K562 (cell line): ENCODE measurements around the gene LTBR. TPM values are rescaled to one million over a fixed set of nuclear protein-coding genes. Genes with fewer than 3 reads are reported as not detected.

Experiments
- ATF1 ChIP-seq, 2 experiments: fragments of 450-650 bp in 1 of 2; IDR thresholded peaks; 2 replicates each; pipeline ENCODE4 v1.6.1; 2016; ENCODE audit warnings: missing compliant biosample characterization in 1 of 2, missing genetic modification characterization in 1 of 2
- BRF1 ChIP-seq: IDR thresholded peaks from 3 replicates; pipeline ENCODE4 v1.6.1; 2011; ENCODE audit warnings: borderline replicate concordance, mild to moderate bottlenecking; ENCODE audit not compliant: insufficient read length; ENCODE audit errors: extremely low read depth
- CCNT2 ChIP-seq: IDR thresholded peaks from 2 replicates; pipeline ENCODE4 v1.6.1; 2011; ENCODE audit warnings: borderline replicate concordance, low read depth, mild to moderate bottlenecking, moderate library complexity, mixed read lengths, low read length; ENCODE audit not compliant: insufficient read length; ENCODE audit errors: extremely low read depth
- CTBP1 ChIP-seq: fragments of 450-650 bp; IDR thresholded peaks from 2 replicates; pipeline ENCODE4 v1.6.1; 2016; ENCODE audit warnings: borderline replicate concordance
- ELF2 ChIP-seq: fragments of 250-450 bp; sonication (Bioruptor Pico); IDR thresholded peaks from 2 replicates; pipeline ENCODE4 v1.5.0; 2021; ENCODE audit warnings: mild to moderate bottlenecking
- HDAC1 ChIP-seq, 2 experiments: fragments of 450-650 bp; IDR thresholded peaks; 2 replicates each; pipeline ENCODE4 v1.6.1; 2016 to 2017; ENCODE audit warnings: inconsistent platforms in 1 of 2, mild to moderate bottlenecking in 1 of 2, moderate library complexity in 1 of 2
- HMGN3 ChIP-seq: IDR thresholded peaks from 2 replicates; pipeline ENCODE4 v1.6.1; 2011; ENCODE audit warnings: borderline replicate concordance, low read depth, mild to moderate bottlenecking, mixed read lengths, low read length; ENCODE audit not compliant: insufficient read length; ENCODE audit errors: extremely low read depth
- KDM5B ChIP-seq: fragments of 200-600 bp; sonication (generic); IDR thresholded peaks from 2 replicates; pipeline ENCODE4 v1.6.1; 2012; ENCODE audit warnings: low read depth, mild to moderate bottlenecking, moderate library complexity, low read length, control low read depth, inconsistent platforms; ENCODE audit not compliant: insufficient replicate concordance
- MTA3 ChIP-seq: fragments of 450-650 bp; formaldehyde crosslinking; IDR thresholded peaks from 2 replicates; pipeline ENCODE4 v1.6.1; 2017; ENCODE audit warnings: mild to moderate bottlenecking, borderline replicate concordance
- NR2F6 ChIP-seq: fragments of 450-650 bp; formaldehyde crosslinking; IDR thresholded peaks from 2 replicates; pipeline ENCODE4 v1.4.0; 2020; ENCODE audit warnings: mild to moderate bottlenecking
- NRF1 ChIP-seq, 2 experiments: fragments of 450-650 bp; IDR thresholded peaks in 1 of 2; conservative IDR thresholded peaks in 1 of 2; 2 replicates each; pipeline ENCODE4 v1.6.1; 2014; ENCODE audit warnings: mild to moderate bottlenecking in 2 of 2
- PHF8 ChIP-seq: fragments of 200-600 bp; sonication (generic); IDR thresholded peaks from 2 replicates; pipeline ENCODE4 v1.6.1; 2012; ENCODE audit warnings: mixed run types, mild to moderate bottlenecking, inconsistent platforms, low read length, moderate library complexity, borderline replicate concordance
- PML ChIP-seq: IDR thresholded peaks from 2 replicates; pipeline ENCODE4 v1.6.1; 2012; ENCODE audit warnings: low read length, inconsistent platforms
- POLR2AphosphoS5 ChIP-seq: IDR thresholded peaks from 2 replicates; pipeline ENCODE4 v1.6.1; 2011; ENCODE audit warnings: mild to moderate bottlenecking, low read depth, low read length, moderate library complexity; ENCODE audit not compliant: control insufficient read depth, insufficient read depth
- PTTG1 ChIP-seq: fragments of 450-650 bp; IDR thresholded peaks from 2 replicates; pipeline ENCODE4 v1.6.1; 2016; ENCODE audit warnings: low read depth, mild to moderate bottlenecking, missing genetic modification characterization, missing compliant biosample characterization
- RFX5 ChIP-seq: IDR thresholded peaks from 2 replicates; pipeline ENCODE4 v1.6.1; 2011; ENCODE audit warnings: low read depth, mild to moderate bottlenecking, improper control_type of control experiment, low read length
- SMAD4 ChIP-seq: fragments of 250-450 bp; sonication (Bioruptor Pico); conservative IDR thresholded peaks from 2 replicates; pipeline ENCODE4 v1.8.0; 2021; ENCODE audit warnings: inconsistent platforms, mild to moderate bottlenecking, moderate library complexity
- TAF1 ChIP-seq: IDR thresholded peaks from 2 replicates; pipeline ENCODE4 v1.6.1; 2011; ENCODE audit warnings: mild to moderate bottlenecking, low read length, moderate library complexity; ENCODE audit not compliant: insufficient read depth, control insufficient read depth, severe bottlenecking; ENCODE audit errors: extremely low read depth
- ZFX ChIP-seq: sonication (generic); formaldehyde crosslinking; IDR thresholded peaks from 2 replicates; pipeline ENCODE4 v1.8.0; 2022; ENCODE audit warnings: mild to moderate bottlenecking, missing genetic modification reagents, moderate library complexity
- ZNF449 ChIP-seq: fragments of 250-450 bp; sonication (Bioruptor Pico); IDR thresholded peaks from 2 replicates; pipeline ENCODE4 v1.8.0; 2022; ENCODE audit warnings: moderate library complexity, mild to moderate bottlenecking, inconsistent platforms
- polyA plus RNA-seq, 8 experiments: library from polyadenylated mRNA; depleted of rRNA in 4 of 8; stranded (reverse) in 5 of 8; unstranded in 3 of 8; fragments of >200 nt; fragmentation: Nextera tagmentation in 2 of 8; fragmentation: Illumina TruSeq in 1 of 8; extraction: Ambion mirVana in 2 of 8; extraction: Trizol in 1 of 8; gene quantifications; 2 replicates each; pipeline versions ENCODE4 v1.2.1 to v1.2.3, GENCODE V29; 2011 to 2014; ENCODE audit warnings: inconsistent platforms in 1 of 8, missing spikeins in 1 of 8
- total RNA-seq, 7 experiments: library from RNA; depleted of rRNA in 6 of 7; stranded (reverse); fragments of >200 nt in 6 of 7; fragmentation: Illumina TruSeq in 2 of 7; extraction: Trizol in 2 of 7; gene quantifications; 2 replicates each; pipeline versions ENCODE4 v1.2.1 to v1.2.3, GENCODE V29; 2011 to 2021; ENCODE audit warnings: low replicate concordance in 1 of 7
- TF ChIP-seq, protein P1 (sequence below): fragments of 450-650 bp; formaldehyde crosslinking; IDR thresholded peaks from 2 replicates; pipeline ENCODE4 v1.4.0; 2020; ENCODE audit warnings: mild to moderate bottlenecking, moderate library complexity
- TF ChIP-seq, protein P2 (sequence below), 2 experiments: IDR thresholded peaks; 2 replicates each; pipeline ENCODE4 v1.6.1; 2011; ENCODE audit warnings: borderline replicate concordance in 1 of 2, control low read depth in 1 of 2, low read depth in 1 of 2, low read length in 1 of 2, mild to moderate bottlenecking in 1 of 2, mixed read lengths in 1 of 2, moderate library complexity in 1 of 2; ENCODE audit not compliant: insufficient read depth in 1 of 2, insufficient read length in 1 of 2, poor library complexity in 1 of 2, severe bottlenecking in 1 of 2; ENCODE audit errors: extremely low read depth in 1 of 2

Gene LTBR
- total and polyA plus RNA-seq, 9 of the 15 experiments (the other 6 are each of a cell fraction or from before 2014, with no cell fraction given) = 0.96 to 69.0 (median 35.3) TPM

GRCh38 chr12:6363330-6364043, 20.5 kb upstream of the LTBR start (continued):
- peak in 1 of 2 experiments; percentile 47; a peak in 1 of 4 replicates for TF ChIP-seq HDAC1 (IDR thresholded peaks at IDR 0.05)
- TF ChIP-seq POLR2AphosphoS5 = 0 out of 2 replicates have a peak, but pooled peaks have one; percentile 37
- TF ChIP-seq TAF1 = peak; percentile 48
- no peak for TF ChIP-seq RFX5
- TF ChIP-seq ATF1 (CRISPR knock-in tag; IDR thresholded peaks at IDR 0.05) = no peak
- TF ChIP-seq ATF1 (tag; IDR thresholded peaks at IDR 0.05) = 0 out of 2 replicates have a peak, but pooled peaks have one; percentile 21
- TF ChIP-seq, protein P1, sequence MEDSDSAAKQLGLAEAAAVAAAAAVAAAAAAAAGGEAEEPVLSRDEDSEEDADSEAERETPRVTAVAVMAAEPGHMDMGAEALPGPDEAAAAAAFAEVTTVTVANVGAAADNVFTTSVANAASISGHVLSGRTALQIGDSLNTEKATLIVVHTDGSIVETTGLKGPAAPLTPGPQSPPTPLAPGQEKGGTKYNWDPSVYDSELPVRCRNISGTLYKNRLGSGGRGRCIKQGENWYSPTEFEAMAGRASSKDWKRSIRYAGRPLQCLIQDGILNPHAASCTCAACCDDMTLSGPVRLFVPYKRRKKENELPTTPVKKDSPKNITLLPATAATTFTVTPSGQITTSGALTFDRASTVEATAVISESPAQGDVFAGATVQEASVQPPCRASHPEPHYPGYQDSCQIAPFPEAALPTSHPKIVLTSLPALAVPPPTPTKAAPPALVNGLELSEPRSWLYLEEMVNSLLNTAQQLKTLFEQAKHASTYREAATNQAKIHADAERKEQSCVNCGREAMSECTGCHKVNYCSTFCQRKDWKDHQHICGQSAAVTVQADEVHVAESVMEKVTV (CRISPR knock-in tag) = no peak
- peak; percentile 20 for TF ChIP-seq CCNT2
- no peak for TF ChIP-seq ZNF449 (CRISPR knock-in tag)
- peak; percentile 75 for TF ChIP-seq ZFX (CRISPR knock-in tag)
- no peak for TF ChIP-seq BRF1
- no peak for TF ChIP-seq PTTG1 (tag)
- TF ChIP-seq HMGN3 = peak; percentile 34
- no peak for TF ChIP-seq NR2F6 (CRISPR knock-in tag)
- TF ChIP-seq ELF2 (CRISPR knock-in tag) = no peak
- TF ChIP-seq, protein P2, sequence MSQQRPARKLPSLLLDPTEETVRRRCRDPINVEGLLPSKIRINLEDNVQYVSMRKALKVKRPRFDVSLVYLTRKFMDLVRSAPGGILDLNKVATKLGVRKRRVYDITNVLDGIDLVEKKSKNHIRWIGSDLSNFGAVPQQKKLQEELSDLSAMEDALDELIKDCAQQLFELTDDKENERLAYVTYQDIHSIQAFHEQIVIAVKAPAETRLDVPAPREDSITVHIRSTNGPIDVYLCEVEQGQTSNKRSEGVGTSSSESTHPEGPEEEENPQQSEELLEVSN (IDR thresholded peaks at IDR 0.05; ENCODE audit: borderline replicate concordance in 1 of 2, extremely low read depth in 1 of 2, insufficient read depth in 1 of 2, insufficient read length in 1 of 2, low read depth in 1 of 2, low read length in 1 of 2, poor library complexity in 1 of 2, severe bottlenecking in 1 of 2) = peak in 1 of 2 experiments; percentile 74
- TF ChIP-seq NRF1 (conservative IDR thresholded peaks at IDR 0.05 in 1 of 2, IDR thresholded peaks at IDR 0.05 in 1 of 2) = peak; percentile 80
- TF ChIP-seq KDM5B = peak; percentile 32
- TF ChIP-seq SMAD4 = 0 out of 2 replicates have a peak, but pooled peaks have one; percentile 31
- TF ChIP-seq PML = no peak
- peak; percentile 70; the same call in 1 of the 2 replicates for TF ChIP-seq PHF8
- TF ChIP-seq MTA3 = 0 out of 2 replicates have a peak, but pooled peaks have one; percentile 26
- peak; percentile 58; the same call in 1 of the 2 replicates for TF ChIP-seq CTBP1
